ENCODE data around the gene UNC93A. TPM values are rescaled to one million over a fixed set of nuclear protein-coding genes. Genes with fewer than 3 reads are reported as not detected.

Gene UNC93A
- total RNA-seq, 1 donor from 2014 or later, result not detected

DNA sequence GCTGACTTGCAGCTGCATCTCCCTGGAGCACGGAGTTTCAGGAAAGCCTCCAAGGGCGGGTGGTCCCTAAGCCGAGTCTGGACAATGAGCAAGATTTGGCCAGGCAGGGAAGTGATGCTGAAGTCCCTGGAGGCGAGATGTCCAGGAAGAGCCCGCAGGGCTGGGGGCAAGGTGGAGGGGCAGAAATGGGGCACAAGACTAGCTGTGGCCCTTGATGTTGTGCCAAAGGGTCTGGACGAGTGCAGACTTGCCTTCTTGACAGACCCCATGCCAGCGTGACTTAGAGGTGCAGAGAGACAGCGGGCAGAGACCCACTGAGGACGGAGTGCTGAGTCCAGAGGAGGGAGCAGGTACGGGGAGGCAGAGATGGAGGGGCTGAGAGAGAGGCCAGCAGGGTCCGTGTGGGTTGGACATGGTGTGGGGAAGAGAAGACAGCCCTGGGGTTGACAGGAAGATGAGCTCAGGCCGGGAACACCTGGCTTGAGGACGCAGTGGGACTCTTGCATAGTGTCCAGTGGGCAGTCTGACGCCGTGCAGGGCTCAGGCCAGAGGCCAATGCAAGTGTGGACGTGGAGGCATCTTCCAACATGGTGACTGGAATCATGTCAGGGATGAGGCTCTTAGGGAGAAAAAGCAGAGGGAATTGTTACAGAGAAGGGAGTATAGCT, 8.7 kb downstream of the UNC93A start:
- Mint-ChIP-seq H3K27me3 (ENCODE audit: unreplicated experiment) (peaks cover 3% of the 10 kb centered on the region), H3K9me3 (ENCODE audit: unreplicated experiment) (no peaks in the 10 kb centered on the region), H3K36me3 (ENCODE audit: unreplicated experiment) (no peaks in the 10 kb centered on the region), H3K4me3 (ENCODE audit: unreplicated experiment) (no peak overlapping the region), H3K27ac (ENCODE audit: unreplicated experiment) (no peak overlapping the region), H3K4me1 (ENCODE audit: unreplicated experiment) (no peaks in the 10 kb centered on the region)
- DNase-seq (ENCODE audit: extremely low spot score, unreplicated experiment), result no peak
- TF ChIP-seq, protein P1, sequence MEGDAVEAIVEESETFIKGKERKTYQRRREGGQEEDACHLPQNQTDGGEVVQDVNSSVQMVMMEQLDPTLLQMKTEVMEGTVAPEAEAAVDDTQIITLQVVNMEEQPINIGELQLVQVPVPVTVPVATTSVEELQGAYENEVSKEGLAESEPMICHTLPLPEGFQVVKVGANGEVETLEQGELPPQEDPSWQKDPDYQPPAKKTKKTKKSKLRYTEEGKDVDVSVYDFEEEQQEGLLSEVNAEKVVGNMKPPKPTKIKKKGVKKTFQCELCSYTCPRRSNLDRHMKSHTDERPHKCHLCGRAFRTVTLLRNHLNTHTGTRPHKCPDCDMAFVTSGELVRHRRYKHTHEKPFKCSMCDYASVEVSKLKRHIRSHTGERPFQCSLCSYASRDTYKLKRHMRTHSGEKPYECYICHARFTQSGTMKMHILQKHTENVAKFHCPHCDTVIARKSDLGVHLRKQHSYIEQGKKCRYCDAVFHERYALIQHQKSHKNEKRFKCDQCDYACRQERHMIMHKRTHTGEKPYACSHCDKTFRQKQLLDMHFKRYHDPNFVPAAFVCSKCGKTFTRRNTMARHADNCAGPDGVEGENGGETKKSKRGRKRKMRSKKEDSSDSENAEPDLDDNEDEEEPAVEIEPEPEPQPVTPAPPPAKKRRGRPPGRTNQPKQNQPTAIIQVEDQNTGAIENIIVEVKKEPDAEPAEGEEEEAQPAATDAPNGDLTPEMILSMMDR (IDR thresholded peaks at IDR 0.05), result no peak

DNA sequence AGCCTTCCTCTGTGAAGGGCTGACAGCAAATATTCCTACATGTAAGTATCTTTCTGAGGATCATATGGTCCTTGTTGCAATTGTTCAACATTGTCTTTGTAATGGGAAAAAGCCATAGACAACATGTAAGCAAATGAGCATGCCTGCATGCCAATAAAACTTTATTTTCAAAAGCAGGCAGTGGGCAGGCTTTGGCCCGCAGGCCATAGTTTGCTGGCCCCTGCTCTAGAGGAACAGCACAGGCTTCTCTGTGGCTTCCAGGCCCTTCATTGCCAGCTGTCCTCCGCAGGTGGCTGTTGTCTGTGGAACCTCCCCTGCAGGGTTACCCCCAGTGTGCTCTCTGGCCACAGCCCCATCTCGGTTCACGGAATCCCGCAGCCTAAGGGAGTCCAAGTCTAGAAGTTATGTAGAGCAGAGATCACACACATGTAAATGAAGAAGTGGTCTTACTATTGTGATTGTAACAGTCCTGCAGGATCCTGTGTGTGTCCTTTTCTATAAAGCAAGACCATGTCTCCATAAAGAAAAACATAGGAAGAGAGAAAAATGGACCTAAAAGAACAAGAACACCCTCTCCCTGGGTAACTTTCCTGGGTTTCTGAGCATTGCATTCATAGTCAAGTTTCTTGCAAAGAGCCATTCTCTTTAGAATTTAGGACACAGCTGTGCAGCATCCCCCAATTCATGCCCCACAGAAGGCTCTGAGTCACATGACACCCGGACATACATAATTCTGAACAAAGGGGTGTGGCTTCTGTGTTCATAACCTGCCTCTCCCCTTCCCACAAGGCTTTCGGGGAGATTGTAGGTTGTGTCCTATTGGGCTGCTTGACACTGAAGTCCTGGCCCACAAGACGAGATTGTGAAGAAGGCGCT, 10.0 kb downstream of the UNC93A start:
- no peak overlapping the region for H3K27ac Mint-ChIP-seq (ENCODE audit: unreplicated experiment)
- H3K4me1 Mint-ChIP-seq (ENCODE audit: unreplicated experiment), result no peaks in the 10 kb centered on the region
- H3K4me3 Mint-ChIP-seq (ENCODE audit: unreplicated experiment), result no peak overlapping the region
- H3K36me3 Mint-ChIP-seq (ENCODE audit: unreplicated experiment), result no peaks in the 10 kb centered on the region
- DNase-seq (ENCODE audit: extremely low spot score, unreplicated experiment), result no peak
- H3K9me3 Mint-ChIP-seq (ENCODE audit: unreplicated experiment), result no peaks in the 10 kb centered on the region
- H3K27me3 Mint-ChIP-seq (ENCODE audit: unreplicated experiment), result peaks cover 3% of the 10 kb centered on the region
- TF ChIP-seq, protein P1 (IDR thresholded peaks at IDR 0.05), result no peak

DNA sequence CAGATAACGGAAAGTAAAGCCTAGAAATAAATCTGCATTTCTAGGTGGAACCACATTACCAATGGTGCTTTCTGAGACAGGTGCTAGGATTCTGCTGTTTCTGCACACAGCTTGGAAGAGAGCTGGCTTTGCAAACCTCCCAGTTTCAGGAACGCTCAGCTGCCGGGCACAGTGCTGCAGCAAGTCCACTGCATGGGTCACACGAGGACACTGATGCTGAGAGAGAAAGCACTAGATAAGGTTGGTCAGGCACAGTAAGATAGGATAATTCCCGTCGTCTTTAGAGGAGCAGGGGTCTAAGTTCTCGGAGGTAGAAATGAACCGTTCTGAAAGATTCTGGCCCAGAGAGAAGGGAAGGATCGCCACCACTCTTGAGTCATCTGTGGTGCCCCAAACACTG, 11.0 kb downstream of the UNC93A start:
- no peak overlapping the region for H3K4me3 Mint-ChIP-seq (ENCODE audit: unreplicated experiment)
- TF ChIP-seq, protein P1 (IDR thresholded peaks at IDR 0.05), result no peak
- no peak for DNase-seq (ENCODE audit: extremely low spot score, unreplicated experiment)
- no peaks in the 10 kb centered on the region for H3K27me3 Mint-ChIP-seq (ENCODE audit: unreplicated experiment)
- no peak overlapping the region for H3K27ac Mint-ChIP-seq (ENCODE audit: unreplicated experiment)
- H3K36me3 Mint-ChIP-seq (ENCODE audit: unreplicated experiment), result no peaks in the 10 kb centered on the region
- no peaks in the 10 kb centered on the region for H3K4me1 Mint-ChIP-seq (ENCODE audit: unreplicated experiment)
- H3K9me3 Mint-ChIP-seq (ENCODE audit: unreplicated experiment), result peaks cover under 1% of the 10 kb centered on the region

DNA sequence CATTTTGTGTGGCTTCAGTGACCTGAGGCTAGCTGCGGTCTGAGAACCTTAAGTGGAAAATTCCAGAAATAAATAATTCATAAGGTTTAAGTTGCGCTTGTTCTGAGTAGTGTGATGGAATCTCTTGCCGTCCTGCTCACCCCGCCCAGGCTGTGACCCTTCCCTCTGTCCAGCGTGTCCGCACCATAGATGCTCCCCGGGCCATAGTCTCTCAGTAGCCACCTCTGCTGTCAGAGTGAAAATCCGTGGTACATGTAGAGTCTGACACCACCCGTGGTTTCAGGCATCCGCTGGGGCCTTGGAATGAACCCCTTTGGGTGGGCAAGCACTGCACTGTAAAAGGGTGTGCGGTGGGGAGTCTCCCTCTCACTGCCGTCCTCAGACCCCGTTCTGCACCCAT, 11.7 kb downstream of the UNC93A start:
- Mint-ChIP-seq H3K4me1 (ENCODE audit: unreplicated experiment) (no peaks in the 10 kb centered on the region), H3K4me3 (ENCODE audit: unreplicated experiment) (no peak overlapping the region), H3K27ac (ENCODE audit: unreplicated experiment) (no peak overlapping the region), H3K27me3 (ENCODE audit: unreplicated experiment) (no peaks in the 10 kb centered on the region), H3K36me3 (ENCODE audit: unreplicated experiment) (no peaks in the 10 kb centered on the region), H3K9me3 (ENCODE audit: unreplicated experiment) (peaks cover 6% of the 10 kb centered on the region)
- no peak for DNase-seq (ENCODE audit: extremely low spot score, unreplicated experiment)
- TF ChIP-seq, protein P1 (IDR thresholded peaks at IDR 0.05), result no peak

Data from osteocyte (in vitro differentiated cells).